Dedifferentiated amniotic fluid mesenchymal stem cell (primary cell): ENCODE data around the gene ADCK1.
"Not testable (repeated sequence)": the region's sequence is repeated elsewhere in the genome, so short reads cannot be mapped to it uniquely, and the experiment has no call there.

Experiments used
- DNase-seq: peaks from one replicate; pipeline ENCODE4 v3.0.0-alpha.2; 2016; ENCODE audit errors: extremely low spot score

Gene ADCK1

DNA sequence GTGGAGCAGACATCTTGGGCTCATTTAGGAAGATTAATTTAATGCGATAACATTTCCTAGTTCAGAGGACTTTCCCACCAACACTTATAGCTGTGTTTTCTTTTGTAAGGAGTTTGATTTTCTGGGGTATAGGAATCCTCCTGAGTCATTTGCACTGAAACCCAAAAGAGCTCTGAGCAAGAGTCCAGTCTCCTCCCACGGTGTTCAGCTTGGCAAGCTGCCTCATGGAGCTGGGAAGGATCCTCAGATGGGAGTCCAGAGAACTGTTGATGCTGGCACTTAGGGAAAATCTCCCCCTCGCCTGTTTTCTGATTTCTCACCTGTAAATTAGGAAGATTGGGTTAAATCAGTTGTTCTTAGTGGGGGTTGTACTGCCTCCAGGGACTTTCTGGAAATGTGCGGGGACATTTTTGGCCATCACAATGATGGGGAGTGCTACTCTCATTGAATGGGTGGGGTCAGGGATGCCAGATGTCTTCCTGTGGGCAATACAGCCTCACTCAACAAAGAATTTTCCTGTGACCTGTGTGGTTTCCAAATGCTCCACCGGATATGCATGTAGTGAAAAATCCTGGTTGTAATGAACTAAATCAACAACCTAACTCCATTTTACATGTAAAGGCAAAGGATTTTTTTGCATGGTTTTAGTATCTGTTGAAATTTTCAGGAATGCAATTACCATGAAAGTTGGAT is 150.6 kb downstream of the ADCK1 start:
- no peak for DNase-seq

DNA sequence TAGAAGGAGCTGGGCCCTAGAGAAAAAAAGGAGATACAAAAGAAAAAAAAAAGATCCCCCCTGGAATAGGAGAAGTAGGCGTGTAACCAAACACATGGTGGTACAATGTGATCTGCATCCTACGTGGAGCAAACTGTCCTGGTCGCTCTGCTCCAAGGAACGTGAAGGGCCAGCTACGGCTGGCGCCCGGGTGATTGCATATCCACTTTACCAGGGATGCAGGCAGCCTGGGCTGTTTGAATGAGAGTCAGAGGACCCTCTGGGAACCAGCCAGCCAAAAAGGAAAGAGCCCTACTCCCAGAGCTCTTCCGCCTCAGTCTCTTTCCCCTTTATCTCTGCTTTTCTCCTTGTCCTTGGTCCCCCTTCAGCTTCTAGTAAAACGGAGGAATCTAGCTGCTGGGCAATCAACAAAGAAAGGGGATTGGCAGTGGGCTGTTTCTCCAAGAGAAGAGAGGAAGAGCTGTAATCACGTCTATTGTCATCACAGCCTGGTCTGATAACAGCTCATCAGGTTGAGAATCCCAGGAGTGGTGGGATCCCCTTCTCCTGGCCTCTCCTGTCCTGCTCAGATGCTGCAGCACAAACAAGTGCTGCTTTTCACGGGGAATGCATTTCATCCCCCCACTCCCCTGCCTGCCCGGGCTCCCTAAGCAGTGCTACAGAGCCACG is 156.0 kb downstream of the ADCK1 start:
- DNase-seq = no peak

DNA sequence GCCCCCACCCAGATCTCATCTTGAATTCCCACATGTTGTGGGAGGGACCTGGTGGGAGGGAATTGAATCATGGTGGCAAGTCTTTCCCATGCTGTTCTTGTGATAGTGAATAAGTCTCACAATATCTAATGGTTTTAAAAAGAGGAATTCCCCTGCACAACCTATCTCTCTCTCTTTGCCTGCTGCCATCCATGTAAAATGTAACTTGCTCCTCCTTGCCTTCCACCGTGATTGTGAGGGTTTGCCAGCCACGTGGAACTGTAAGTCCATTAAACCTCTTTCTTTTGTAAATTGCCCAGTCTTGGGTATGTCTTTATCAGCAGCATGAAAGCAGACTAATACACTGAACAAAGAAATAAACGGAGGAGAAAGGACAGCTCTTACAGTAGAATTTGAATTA is 159.8 kb downstream of the ADCK1 start:
- not testable (repeated sequence) for DNase-seq

DNA sequence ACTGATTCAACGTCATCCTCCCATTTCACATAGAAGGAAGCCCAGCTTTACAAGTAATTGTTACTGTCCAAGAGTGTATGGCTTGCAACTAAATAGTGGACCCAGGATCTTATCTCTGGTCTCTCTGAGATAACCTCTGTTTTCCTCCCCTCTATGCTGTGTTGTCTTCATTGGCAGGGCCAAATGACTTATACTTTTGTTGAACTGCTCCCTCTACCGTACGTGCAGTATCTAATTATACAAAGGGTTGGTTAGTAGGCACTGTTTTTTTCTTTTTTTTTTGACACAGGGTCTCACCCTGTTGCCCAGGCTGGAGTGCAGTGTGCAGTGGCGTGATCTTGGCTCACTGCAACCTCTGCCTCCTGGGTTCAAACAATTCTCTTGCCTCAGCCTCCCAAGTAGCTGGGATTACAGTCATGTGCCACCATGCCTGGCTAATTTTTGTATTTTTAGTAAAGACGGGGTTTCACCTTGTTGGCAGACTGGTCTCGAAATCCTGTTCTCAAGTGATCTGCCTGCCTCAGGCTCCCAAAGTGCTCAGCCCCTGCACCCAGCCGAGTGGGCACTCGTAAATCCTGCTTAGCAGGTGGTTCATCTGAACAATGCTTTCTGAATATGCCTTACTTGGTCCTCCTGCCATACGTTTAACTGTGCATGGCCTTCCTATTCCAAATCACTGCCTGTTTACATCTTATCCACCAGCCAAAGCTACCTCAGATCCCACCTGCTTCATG is 162.1 kb downstream of the ADCK1 start:
- no peak for DNase-seq

DNA sequence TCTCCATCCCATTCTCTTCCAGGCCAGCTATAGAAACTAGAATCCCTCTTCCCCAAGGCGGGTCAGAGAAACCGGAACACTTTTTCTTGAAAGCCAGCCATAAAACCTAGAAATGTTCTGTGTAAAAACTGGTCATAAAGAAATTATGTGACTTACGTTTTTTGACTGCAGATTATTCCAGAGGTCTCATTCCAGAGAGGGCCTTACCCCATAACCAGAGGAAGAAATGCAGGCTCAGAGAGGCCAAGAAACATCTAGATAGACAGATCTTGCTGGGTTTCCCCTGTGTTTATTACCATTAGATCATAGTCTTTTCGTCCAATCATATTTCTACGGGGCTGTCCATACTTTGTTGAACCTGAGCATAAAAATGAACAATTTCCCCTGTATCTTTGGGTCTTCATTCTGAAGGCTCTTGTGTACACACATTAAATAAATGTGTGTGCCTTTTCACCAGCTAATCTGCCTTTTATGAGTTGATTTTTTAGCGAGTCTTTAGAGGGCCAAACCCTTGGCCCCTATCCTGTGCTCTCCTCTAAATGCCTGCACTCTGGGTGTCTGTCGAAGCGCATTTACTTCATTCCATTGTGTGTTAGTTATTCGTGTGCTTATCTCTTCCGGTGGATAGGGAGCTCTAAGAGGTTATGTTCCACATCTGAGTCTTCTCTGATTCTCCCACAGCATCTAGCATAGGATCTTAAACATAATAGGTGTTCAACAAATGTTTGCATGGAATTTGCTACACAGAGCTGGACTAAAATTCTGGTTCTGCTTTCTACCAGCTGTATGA is 163.0 kb downstream of the ADCK1 start:
- DNase-seq = no peak

DNA sequence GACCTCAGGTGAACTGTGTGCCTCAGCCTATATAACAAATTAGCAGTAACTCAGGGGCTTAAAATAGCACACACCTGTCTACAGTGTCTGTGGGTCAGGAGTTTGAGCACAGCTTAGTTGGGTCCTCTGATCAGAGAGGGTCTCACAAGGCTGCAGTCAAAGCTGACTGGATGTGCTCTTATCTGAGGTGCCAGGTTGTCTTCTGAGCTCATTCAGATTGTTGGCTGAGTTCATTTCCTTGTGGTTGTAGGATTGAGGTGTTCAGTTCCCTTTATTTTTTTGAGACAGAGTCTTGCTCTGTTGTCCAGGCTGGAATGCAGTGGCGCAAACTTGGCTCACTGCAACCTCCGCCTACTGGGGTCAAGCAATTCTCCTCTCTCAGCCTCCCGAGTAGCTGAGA is 164.7 kb downstream of the ADCK1 start:
- no peak for DNase-seq

DNA sequence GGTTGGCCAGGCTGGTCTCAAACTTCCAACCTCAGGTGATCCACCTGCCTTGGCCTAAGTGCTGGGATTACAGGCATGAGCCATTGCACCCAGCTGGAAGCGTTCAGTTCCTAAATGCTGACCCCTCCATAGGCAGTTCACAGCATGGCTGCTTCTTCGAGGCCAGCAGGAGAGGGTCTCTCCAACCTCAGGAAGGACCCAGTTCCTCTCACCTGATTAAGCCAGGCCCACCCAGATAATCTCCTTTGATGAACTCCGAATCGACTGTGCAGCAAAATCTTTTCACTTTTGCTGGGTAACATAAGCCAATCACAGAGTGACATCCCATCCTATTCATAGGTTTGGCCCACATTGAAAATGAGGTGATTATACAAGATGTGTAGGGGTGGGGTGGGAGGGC is 165.1 kb downstream of the ADCK1 start:
- DNase-seq = no peak

DNA sequence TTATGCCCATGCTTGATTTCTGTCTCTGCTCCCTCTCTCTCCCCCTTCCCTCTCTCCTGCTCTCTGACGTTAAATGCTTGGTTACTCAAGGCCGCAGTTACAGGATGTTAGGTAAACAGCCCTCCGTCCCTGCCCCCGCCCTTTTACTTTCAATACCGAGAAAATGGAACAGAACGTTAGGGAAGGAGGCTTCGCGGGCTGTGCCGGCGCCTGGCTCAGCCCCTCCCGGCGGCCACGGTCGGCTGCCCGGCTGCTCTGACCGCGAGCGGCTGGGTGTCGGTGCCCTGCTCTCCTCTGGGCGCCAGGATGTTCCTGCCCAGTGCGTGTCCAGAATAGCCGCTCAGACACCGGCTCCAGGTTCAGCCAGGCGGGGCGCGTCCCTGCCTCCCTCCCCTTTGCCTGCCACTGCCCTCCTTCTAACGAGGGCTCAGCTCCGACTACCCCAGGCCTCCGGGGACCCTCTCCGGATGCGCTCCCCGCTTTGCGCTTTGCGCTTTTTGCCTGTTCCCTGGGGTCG is 166.1 kb downstream of the ADCK1 start:
- DNase-seq = no peak

DNA sequence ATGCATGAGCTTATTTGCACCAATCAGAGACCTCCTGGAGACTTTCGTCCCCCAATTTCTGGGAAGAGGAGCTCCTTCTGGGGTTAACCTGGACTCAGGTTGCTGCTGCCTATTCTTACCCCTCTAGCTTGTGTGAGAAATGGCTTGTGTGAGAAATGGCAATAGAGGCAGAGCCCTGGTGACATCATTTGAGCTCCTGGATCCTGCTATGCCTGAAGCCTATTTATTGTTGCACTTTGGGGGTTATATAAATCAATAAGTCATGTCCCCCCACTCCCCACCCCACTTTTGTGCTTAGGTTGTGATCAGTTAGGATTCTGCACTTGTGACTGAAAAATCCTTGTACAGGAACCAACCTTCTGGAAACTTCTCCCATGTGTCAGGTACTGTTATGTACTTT is 167.2 kb downstream of the ADCK1 start:
- DNase-seq = no peak

DNA sequence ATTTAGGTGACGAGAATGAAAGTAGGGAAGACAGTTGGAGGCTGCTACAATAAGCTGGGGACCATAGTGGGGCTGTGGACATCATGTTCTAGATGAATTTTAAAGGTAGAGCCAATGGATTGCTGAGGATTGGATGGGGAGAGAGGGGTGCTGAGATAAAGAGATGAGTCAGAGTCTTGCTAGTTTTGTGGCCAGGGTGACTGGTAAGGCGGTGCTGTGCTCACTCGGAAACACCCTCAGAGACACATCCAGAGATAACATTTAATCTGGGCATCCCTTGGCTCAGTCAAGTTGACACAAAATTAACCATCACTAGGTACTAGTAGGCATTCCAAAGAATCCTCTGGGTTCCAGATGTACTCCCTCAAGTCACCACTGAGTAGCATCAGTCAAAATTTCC is 170.7 kb downstream of the ADCK1 start:
- no peak for DNase-seq

DNA sequence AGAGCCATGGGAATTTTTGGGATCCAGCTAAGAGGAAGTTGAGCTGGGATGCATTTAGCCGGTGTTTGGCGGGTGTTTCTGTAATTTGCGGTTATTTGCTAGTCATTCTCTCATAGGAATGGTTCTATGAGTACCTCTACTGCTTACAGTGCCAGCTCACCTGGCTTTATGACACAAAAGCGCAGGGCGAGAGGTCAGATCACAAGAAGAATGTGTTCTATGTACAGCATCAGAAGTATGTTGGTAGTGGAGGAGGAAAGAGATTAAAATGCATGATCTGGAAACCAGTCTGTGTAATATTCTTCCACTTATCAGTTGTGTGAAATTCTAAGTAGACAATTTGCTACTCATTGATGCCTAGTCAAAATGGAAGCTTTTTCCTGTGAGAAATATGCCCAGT is 173.3 kb downstream of the ADCK1 start:
- no peak for DNase-seq

DNA sequence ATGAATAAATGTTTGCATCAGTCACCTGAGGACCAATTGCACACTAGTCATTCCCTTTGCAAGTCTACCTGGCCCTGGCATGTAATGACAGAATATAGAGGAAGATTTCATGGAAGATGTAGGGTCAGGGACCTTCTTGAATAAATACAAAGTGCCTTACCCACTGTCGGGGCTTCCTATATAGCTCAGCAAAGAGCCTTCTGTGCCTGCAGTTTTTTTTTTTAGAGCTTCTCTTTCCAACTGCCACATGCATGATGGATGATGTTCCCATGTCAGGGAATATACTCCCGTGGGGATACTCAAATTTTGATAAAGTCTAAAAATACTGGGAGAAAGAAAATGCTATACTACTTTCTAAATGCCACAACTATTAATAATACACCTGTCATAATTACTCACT is 176.7 kb downstream of the ADCK1 start:
- no peak for DNase-seq

DNA sequence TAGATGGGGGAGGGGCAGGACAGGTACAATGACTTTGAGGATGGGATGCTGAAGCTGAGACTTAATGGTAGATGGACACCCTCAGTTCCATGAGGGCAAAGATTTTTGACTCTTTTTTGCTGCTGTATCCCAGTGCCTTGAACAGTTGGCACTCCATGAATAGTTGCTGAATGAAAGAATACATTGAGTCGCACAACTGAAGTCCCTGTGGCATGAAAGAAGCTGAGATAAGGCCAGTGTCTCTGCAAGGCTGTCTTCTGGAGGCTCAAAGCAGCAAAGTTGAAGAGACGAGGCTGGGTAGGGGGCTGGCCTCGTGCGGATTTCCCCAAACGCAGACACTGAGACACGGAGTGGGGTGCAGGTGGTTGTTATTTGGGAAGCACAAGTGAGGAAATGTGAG is 179.3 kb downstream of the ADCK1 start:
- no peak for DNase-seq

DNA sequence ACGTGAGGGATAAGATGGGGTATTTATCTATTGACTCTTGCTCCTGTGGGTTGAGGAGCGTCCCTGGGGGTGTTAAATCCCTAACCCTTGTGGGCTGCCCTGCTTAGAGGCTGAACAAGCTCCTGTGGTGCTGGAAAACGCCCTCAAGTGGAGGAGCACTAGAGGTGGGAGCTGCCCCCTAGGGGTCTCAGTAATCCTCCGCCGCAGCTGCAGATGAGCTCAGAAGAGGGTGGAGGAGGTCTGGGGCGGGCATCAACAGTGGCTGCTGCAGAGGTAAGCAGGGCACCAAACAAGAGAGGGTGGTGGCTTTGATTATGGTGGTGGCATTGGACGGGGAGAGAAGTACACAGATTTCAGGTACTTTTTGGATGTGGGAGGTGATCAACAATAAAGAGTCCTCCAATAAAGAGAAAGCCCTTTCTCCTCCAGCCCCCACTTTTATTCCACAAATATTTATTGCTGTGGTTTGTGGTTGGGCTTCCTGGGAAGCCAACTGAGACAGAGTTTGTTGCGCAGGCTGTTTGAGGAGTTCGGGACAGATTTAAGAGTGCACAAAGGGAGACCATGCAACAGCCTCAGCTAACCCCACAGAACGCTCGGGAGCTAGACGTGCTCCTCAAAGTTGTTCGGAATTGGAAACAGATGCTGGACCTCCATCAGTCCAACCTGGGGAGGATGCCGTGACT is 179.9 kb downstream of the ADCK1 start:
- DNase-seq = no peak

DNA sequence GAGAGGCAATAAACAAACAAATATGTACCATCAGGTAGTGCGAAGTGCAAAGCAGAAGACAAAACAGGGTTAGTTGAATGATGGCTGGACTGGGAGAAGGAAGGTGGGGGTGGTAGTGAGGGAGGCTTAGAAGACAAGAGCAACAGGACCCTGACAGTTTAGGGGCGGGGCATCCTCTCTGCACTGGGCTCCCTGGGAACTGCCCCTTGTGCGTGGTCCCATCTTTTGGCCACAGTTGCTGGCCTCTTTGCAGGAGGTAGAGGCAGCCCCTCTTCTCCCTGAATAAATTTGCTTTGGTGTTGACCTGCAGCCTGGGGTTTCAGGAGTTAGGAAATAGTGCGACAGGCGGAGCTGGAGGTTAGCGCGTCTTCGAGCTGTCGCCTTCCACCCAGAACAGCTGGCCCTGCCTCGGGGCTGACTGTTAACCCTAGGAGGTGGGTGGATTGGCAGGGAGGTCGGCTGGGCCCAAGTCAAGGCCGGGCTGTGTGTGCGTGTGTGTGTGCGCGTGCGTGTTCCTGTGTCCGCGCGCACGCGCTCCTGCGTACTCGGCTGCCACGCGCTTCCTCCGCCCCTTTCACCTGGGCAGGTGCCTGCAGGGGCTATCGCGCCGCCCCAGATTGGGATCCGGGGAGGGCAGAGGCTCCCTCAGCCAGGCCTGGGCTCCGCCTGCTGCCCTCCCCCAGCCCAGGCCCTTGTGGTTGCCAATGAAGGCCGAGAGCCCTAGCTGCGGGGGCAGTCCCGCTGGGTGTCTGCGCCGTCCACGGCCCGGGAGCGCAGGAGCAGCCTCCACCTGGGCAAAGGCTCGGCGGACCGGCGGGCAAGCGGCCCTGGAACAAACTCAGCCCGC is 180.8 kb downstream of the ADCK1 start:
- DNase-seq = no peak
